NT2/D1 (cell line): ENCODE measurements around the gene S100A2.

Source experiments
- SUZ12 ChIP-seq: IDR thresholded peaks from 2 replicates; pipeline ENCODE4 v1.6.1; 2011; ENCODE audit not compliant: insufficient read length, insufficient read depth; ENCODE audit errors: extremely low read depth
- YY1 ChIP-seq: IDR thresholded peaks from 2 replicates; pipeline ENCODE4 v1.6.1; 2011; ENCODE audit not compliant: insufficient read length, insufficient read depth
- ZNF274 ChIP-seq: IDR thresholded peaks from 2 replicates; pipeline ENCODE4 v1.6.1; 2011; ENCODE audit warnings: mild to moderate bottlenecking, low read depth, low read length

GRCh38 chr1:153556348-153556747, 9.3 kb downstream of the S100A2 start:
- TF ChIP-seq ZNF274 = no peak
- no peak for TF ChIP-seq SUZ12
- TF ChIP-seq YY1 = no peak
